HG03196 (cell line): Measurements from ENCODE around the gene SPTBN1.
"Not testable (repeated sequence)": the region's sequence is repeated elsewhere in the genome, so short reads cannot be mapped to it uniquely, and the experiment has no call there.

Experiments used
- ATAC-seq: cut with Tn5 transposase; IDR thresholded peaks from one replicate; pipeline ENCODE4 v1.9.1; 2021; ENCODE audit not compliant: unreplicated experiment

The SPTBN1 gene

DNA sequence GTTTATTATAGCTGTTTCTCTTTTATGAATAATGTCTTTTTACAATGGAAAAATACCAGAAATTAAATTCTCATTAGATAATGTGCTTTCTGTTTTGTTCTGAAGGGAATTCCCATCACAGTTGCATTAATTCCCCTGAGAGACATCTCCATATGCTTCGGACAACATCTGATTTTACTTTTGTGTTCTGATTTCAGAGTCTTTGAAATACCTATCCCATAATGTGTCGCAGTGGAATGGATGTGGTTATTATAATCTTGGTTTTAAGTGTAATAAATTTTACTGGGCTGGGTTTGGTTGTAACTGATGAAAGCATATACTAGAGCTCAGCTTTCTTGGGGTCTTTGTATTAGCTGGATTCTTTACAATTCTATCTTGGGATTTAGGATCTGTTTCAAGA is 12.5 kb downstream of the SPTBN1 start:
- no peak for ATAC-seq

DNA sequence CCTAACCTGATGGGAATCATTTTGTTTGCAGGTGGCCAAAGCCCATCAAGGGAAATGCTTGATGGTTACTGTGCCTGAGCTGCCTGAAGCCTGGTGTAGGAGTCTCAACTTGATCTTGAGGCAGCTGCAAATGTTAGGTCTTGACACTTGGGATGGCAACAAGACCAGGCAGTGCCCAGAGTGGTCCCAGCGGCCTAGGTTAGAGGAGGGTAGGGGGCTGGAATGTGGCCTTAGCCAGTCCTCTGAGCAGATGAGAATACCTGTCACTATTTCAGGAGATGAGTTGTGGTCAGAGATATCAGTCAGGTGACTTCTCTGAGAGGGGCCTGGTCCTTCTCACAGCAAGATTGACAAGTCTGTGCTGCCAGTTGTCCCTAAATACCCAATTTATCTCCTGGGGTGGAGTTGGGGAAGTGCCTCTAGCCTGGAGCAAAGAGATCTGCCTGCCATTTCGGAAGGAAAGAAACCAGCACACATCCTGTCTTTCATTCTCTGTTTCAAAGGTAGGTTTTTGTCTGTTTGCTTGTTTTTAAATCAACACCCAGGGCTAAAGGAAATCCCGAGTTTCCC is 13.4 kb downstream of the SPTBN1 start:
- no peak for ATAC-seq

DNA sequence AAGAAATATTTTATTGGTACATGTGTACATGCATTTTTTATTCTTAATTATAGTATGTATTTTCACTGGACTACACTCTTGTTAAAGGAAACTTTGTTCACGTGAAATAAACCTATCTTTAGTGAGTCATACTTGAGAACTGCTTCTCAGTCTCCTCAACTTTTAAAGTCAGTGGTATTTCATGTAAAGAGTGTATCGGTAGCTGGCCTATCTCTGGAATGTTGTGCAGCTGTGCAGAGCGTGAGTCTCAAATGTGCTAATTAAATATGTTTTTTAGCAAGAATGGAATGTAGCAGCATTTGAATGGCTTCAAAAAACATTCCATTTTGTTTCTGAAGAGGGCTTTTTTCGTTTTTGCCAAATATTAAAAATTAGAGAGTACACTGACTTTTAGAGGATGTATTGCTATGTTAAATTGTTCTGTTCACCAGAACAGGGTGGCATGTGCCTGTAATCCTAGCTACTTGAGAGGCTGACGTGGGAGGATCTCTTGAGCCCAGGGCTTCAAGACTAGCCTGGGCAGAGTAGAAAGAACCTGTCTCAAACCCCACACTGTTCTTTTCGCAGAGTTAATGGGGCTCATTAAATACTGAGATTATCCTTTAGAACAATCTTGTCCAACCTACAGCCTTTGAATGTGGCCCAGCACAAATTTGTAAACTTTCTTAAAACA is 14.3 kb downstream of the SPTBN1 start:
- ATAC-seq: no peak

DNA sequence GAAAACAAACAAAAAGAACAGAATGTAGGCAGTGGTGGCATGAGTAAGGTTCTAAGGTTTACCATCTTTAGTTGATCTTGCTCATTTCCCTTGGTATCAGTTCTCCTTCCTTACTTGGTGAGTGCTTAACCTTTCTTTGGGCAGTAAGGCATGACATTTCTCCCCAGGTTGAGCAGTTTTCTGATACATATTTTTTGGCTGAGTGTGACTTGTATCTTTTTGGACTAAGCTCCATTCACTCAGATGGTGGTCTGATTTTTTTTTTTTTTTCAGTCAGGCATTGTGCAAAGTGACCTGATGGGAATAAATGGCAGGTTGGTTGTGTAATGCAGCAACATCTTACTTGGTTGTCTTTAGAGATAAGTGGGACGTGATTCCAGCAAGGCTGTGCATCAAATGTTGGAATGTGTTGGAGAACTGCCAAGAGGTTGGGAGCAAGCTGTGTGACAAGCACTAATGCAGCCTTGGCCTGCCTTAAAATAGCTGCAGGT is 15.1 kb downstream of the SPTBN1 start:
- ATAC-seq: peak; percentile 92

DNA sequence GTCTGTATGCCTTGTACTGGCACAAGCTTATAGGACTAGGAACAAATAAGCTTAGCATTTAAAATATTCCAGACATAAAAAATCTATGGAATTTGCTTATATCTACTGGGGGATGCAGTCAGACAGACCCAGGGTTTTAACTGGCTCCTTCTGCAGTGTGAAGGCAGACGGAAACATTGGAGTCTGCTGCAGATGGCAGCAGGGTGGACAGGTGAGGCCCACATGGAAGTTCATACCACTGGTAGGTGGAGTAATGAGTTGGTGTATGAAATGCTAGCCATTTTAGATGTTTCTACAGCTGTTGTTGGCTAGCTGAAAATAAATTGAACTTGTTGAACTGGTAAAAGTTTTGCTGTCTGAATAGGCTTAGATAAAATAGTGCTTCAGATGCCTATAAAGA is 17.7 kb downstream of the SPTBN1 start:
- ATAC-seq: no peak

DNA sequence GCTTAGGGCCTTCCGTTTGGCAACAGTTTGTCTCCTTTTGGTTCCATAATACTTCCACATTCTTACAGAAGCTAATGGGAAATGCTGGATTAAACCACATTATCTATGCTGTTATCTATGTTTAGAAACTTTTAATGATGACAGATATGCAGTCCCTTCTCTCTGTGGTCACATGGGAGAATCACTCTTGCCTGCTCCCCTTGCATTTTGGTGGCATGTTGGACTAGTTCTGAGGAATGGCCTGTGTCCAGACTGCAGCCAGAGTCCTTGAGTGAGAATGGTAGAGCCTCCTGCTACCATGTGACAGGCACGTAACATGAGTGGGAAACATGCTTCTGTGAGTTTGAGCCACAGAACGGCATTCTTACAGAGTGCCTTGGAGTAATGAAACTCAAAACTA is 19.2 kb downstream of the SPTBN1 start:
- ATAC-seq: no peak

DNA sequence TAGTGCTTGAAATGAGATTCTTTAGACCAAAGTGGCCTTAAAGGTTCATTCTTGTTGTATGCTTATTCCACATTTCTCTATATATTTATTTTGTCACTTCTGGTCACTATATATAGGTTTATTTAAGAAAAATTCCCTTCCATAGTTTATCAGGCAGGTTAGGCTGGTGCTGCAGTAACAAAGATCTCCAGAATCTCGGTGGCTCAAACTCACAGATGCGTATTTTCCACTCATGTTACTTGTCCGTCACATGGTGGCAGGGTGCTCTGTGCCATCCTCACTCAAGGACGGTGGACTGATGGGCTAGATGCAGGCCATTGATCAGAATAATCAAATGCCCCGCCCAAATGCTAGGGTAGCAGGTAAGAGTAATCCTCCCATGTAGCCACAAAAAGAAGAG is 19.8 kb downstream of the SPTBN1 start:
- no peak for ATAC-seq

DNA sequence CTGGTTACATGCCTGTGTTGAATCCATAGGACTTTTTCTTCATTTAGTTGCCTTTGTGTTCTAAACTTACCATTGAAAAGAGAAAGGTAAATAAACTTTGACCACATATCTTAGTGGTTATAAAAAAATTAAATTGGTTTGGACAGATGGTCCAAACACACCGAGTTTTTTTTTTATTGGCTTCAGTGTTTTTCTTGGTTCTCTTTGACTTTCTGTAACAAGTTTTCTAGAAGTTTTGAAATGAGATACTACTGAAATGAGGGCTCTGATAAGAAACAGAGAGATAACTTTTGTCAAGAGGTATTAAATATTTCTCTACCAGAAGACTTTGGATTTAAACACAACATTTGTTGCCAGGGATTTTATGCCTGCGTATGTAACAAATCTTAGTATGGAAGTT is 20.7 kb downstream of the SPTBN1 start:
- no peak for ATAC-seq

DNA sequence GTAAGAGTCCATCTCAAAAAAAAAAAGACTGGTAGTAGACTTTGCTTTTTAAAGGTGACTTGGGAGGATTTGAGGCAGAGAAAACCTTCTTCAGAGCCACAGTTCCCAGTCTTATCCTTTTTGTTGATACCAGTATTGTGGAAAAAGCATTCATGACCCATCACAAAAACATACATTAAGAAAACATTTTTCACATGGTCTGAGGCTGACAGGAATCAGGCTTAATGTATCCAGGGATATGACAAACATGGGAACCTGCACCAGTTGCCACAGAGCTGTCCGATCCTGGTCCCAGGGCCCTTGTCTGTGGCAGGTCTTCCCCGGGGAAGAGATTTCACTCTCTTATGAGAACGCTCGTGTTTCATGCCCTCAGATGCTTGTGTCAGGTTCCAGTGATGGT is 21.8 kb downstream of the SPTBN1 start:
- ATAC-seq: no peak

DNA sequence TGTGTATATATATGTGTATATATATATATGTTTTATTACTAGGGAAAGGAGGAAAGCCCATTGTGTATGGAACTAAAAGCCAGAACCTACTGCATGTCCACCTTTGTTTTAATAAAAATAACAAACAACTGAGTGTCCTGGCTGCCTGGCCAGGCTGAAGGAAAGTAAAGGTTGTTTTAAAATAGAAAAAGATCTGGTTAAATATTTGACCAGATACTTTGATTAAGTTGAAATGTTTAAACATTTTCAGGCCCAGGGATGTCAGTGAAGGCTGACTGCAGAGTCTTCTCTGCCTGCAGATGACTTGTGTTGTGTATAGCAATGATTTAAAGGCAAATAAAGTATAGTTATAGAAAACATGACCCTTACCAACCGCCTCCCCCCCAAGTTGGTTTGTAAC is 22.8 kb downstream of the SPTBN1 start:
- ATAC-seq: no peak

DNA sequence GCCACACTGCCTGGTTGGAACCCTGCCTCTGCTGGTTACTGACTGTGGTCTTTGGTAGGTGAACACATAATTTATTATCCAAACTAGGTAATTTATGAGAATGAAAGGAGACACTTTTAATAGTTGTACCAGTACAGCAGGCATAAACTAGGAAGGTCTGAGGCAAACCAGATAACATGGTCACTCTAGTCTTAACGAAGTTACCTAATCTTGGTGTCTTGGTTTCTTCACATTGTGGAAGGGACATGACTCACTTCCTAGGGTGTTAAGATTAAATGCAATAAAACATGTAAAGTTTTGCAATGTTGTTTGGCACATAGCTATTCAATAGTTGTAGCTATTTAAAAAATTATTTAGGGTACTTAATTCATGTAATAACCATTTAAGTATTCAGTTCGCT is 23.3 kb downstream of the SPTBN1 start:
- ATAC-seq: no peak

DNA sequence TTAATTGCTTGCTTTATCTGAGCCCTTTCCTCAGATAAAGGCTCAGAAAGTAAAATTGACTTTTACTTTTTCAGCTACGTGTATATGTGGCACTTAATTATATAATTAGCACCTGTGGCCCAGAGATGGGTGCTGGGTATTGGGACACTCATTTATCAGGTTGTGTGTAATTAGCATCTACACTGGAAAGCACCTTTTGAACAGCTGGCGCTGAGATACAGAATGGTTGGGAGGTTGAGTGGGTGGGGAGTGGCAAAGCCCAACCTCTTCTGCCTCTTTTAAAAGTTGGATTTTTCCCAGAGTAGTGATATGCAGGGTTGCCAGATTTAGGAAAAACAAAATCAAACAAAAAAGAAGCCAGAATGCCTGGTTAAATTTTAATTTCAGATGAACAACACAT is 23.9 kb downstream of the SPTBN1 start:
- no peak for ATAC-seq

DNA sequence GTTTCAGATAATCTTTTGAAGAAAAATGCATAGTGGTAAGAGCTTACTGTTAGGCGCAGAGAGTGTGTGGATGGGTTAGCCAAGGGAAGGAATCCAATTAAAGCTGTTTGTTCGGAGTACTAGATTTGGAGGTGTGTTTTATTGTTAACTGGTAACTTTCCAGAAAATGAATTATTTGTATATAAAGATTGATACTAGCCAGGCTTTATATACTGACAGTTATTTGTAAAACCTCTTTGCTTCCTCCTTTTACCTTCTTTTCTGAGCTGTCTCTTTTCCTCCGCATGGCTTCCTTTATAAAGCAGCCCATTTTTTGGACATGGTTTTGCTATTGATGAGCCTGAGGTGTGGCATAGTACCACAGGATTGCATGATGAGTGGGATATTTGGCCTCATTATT is 25.6 kb downstream of the SPTBN1 start:
- ATAC-seq: no peak

DNA sequence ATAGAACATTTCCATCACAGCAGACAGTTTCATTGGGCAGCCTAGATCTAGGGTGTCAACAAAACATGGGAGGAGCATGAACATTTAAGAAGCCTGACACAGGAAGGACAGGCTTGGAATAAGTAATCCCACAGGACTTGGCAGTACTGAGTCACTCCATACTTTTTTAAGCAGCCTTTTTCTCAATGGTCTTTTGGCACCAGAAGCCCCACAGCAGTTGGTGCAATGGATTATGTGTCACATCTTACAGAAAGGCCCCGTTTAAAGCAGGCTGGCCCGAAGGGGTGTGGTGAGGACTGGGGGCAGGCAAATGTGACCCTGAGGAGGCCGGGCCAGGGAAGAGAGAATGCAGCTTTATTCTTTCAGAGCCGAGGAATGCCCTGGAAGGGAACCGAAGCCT is 26.6 kb downstream of the SPTBN1 start:
- no peak for ATAC-seq

DNA sequence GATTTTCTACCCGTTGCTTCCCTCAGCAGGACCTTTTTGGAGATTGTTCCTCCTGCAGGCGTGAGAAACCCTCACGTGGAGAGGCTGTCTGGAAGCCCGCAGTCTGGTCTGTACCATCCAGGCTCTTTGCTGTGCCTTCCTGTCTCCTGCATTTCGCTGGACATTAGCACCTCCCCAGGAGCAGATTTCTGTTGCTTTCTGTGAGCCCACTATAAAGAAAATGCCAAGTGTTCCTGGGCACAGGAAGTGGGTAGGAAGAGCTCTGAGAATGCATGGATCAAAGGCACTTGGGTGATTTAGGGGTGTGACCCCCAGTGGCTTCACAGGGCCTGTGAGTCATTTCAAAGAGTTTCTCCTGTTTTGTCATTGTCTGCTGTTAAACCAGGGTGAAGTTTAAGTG is 27.3 kb downstream of the SPTBN1 start:
- ATAC-seq: no peak

DNA sequence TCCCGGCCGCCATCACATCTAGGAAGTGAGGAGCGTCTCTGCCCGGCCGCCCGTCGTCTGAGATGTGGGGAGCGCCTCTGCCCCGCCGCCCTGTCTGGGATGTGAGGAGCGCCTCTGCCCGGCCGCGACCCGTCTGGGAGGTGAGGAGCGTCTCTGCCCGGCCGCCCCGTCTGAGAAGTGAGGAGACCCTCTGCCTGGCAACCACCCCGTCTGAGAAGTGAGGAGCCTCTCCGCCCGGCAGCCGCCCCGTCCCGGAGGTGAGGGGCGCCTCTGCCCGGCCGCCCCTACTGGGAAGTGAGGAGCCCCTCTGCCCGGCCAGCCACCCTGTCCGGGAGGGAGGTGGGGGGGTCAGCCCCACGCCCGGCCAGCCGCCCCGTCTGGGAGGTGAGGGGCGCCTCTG is 29.6 kb downstream of the SPTBN1 start:
- not testable (repeated sequence) for ATAC-seq

DNA sequence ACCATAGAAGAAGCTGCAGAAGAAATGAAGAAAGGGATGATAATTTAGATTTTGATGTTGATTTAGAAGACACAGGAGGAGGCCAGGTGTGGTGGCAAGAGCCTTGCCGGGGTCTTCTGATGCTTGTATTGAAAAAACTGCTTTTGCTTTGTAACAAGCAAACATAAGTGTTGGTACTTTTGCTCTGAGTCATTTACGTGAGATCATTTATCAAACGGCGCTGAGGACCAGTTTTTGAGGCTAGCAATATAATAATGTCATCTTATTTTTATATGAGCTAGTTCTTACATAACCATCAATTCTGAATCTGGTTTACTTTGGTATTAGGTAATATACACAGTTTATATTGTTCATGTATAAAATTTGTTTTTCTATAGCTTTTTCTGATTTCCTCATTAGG is 30.6 kb downstream of the SPTBN1 start:
- ATAC-seq: no peak

DNA sequence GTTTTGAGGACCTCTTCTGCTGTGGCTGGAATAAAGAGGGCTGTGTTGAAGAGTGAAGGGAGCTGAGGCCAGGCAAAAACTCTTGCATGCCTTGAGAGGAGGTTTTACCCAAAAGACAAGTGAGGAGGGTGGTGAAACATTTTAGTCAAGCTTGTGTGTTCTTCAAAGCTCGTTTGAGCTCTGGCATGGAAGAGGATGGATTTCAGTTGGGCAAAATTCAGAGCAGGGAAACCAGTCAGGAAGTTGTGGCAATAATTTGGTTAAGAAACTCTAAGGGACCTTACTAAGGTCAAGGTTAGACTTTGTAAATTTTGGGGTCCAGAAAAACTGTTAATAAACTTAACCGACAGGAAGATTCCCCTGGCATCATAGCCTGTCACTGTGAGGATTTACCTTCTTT is 34.7 kb downstream of the SPTBN1 start:
- no peak for ATAC-seq

DNA sequence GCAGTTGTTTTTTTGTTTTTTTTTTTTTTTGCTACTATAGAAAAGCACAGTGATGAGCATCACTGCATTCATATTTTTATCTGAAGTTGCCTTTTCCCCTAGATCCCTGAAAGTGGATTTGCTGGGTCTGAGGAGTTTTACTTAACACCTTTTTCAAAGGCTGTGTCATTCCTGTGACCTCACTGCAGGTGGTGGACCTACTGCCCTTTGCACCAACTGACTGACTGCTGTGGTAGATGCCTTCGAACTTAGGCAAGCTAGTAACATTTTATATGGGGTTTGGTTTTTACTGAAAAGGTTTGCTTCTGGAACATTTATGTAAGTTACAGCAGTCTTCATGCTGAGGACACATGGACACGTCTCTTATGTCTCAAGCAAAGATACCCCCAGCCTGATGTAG is 36.2 kb downstream of the SPTBN1 start:
- no peak for ATAC-seq

DNA sequence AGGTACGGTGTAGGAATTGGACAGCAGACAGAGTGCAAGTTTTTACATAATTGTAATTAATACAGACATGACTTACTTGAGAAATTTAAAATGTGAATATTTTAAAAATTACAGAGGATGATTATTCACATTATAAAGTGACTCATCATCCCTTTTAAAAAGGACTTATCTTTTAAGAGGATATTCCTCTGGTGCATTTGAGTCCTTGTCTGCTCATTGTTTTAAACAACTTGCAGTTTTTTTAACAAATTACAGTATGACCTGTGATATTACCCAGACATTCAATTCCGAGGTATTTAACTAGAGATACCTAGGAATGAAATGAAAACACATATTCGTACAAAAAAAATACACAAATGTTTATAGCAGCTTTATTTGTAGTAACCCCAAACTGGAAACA is 38.0 kb downstream of the SPTBN1 start:
- ATAC-seq: no peak

DNA sequence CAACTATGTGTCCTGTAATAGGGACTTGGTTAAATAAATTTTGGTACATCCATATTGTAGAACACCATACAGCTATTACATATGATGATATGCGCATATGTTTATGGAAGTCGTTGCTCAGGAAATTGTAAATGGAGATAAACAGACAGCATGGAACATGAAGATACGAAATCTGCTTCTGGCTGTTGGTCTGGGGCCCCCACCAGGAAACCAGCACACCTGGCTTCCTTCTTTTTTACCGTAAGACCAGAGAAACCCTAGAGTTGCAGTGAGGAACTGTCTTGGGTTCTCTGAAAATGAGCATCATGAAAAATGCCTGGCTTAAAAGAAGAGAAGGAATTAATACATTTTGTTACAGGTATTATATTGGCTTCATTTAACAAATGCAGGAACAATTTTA is 40.8 kb downstream of the SPTBN1 start:
- ATAC-seq: no peak

DNA sequence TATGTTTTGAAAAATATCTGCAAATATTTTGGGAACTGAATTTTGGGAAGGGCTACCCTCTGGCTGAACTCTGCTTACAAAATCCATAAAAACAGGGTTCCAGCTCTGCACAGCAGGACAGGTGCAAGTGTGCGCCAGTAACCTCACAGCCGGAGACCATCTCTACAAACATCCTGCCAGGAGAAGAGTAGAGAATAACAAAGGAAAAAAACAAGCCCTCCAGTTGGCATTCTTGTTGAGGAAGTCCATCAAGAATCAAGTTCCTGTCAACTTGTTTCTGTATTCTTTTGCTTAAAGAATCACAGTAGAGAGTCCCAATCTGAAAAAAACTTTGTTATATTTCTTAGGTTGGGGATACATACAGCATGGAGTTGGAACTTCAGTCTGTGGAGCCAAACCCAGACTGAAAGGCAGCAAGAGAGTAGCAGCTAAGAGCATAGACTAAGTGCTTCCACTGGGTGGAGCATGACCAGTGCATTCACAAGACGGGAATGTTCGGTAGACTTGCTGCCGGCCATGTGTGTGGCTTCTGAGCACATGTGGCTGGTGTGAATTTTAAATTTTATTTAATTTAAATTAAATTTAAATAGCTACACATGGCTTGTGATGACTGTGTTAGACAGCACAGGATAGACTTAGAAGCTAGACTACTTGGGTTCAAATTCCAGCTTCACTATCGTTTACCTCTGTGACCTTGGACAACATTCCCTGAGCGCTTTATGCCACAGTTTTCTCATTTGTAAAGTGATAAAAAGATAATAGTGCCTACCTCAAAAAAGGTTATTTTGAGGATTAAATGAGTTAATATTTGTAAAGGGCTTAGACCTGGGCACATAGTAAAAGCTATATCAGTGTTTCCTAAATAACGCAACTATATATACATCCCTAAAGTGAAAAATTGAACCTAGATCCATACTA is 41.9 kb downstream of the SPTBN1 start:
- ATAC-seq: no peak
